DOHH2 (cell line): Measurements from ENCODE around the gene B4GAT1.

Source experiments
- H3F3A ChIP-seq: fragments of 200-600 bp; sonication (generic), shearing (Covaris generic); 2 replicates; pipeline ENCODE4 v1.6.0; 2016; ENCODE audit warnings: antibody characterized with exemption, mild to moderate bottlenecking; ENCODE audit not compliant: control insufficient read depth, insufficient read depth
- H3K27ac ChIP-seq: fragments of 200-600 bp; sonication (generic); 2 replicates; pipeline ENCODE4 v1.5.1; 2014; ENCODE audit warnings: low read depth, mild to moderate bottlenecking, low read length, moderate library complexity
- H3K27me3 ChIP-seq: fragments of 200-600 bp; sonication (generic); 2 replicates; pipeline ENCODE4 v1.6.1; 2014; ENCODE audit warnings: mild to moderate bottlenecking, low read length, mixed read lengths; ENCODE audit not compliant: control insufficient read depth
- H3K36me3 ChIP-seq: fragments of 200-600 bp; sonication (generic); 2 replicates; pipeline ENCODE4 v1.6.1; 2014; ENCODE audit warnings: mild to moderate bottlenecking, low read length, moderate library complexity, mixed read lengths; ENCODE audit not compliant: control insufficient read depth
- H3K4me1 ChIP-seq: fragments of 200-600 bp; sonication (generic); 2 replicates; pipeline ENCODE4 v1.6.1; 2014; ENCODE audit warnings: mild to moderate bottlenecking, low read length, mixed read lengths; ENCODE audit not compliant: control insufficient read depth
- H3K4me2 ChIP-seq: fragments of 200-600 bp; sonication (generic); 2 replicates; pipeline ENCODE4 v1.6.0; 2014; ENCODE audit warnings: mild to moderate bottlenecking, low read length, moderate library complexity
- H3K4me3 ChIP-seq: fragments of 200-600 bp; sonication (generic); 2 replicates; pipeline ENCODE4 v1.5.1; 2014; ENCODE audit warnings: mild to moderate bottlenecking, low read length, mixed read lengths
- H3K79me2 ChIP-seq: fragments of 200-600 bp; sonication (generic); 2 replicates; pipeline ENCODE4 v1.6.1; 2014; ENCODE audit warnings: mild to moderate bottlenecking, low read length, mixed read lengths; ENCODE audit not compliant: control insufficient read depth
- H3K9me2 ChIP-seq: fragments of 200-600 bp; sonication (generic); replicated peaks from 2 replicates; pipeline ENCODE4 v1.6.1; 2014; ENCODE audit warnings: mild to moderate bottlenecking, low read length, mixed read lengths; ENCODE audit not compliant: control insufficient read depth
- H3K9me3 ChIP-seq: fragments of 200-600 bp; sonication (generic); 2 replicates; pipeline ENCODE4 v1.6.1; 2014; ENCODE audit warnings: antibody characterized with exemption, low read length, mixed read lengths; ENCODE audit not compliant: control insufficient read depth, insufficient read depth
- H4K20me1 ChIP-seq: fragments of 200-600 bp; sonication (generic); 2 replicates; pipeline ENCODE4 v1.6.0; 2014; ENCODE audit warnings: low read depth, mild to moderate bottlenecking, antibody characterized with exemption, low read length, moderate library complexity; ENCODE audit not compliant: control insufficient read depth, insufficient read depth
- CTCF ChIP-seq: fragments of 200-600 bp; sonication (generic); IDR thresholded peaks from one replicate; pipeline ENCODE4 v1.5.1; 2014; ENCODE audit warnings: antibody characterized with exemption, mild to moderate bottlenecking, low read depth, low read length; ENCODE audit not compliant: poor library complexity, severe bottlenecking
- EZH2phosphoT487 ChIP-seq: fragments of 200-600 bp; sonication (generic); IDR thresholded peaks from 2 replicates; pipeline ENCODE4 v1.6.1; 2017; ENCODE audit warnings: borderline replicate concordance, mild to moderate bottlenecking, antibody characterized with exemption, low read length, moderate library complexity, mixed read lengths

B4GAT1 gene

GRCh38 chr11:66309475-66309874, 38.0 kb downstream of the B4GAT1 start:
- Histone ChIP-seq H3K36me3 (no peaks in the 10 kb centered on the region), H3K4me2 (no peak overlapping the region), H3K9me2 (no peaks in the 10 kb centered on the region), H4K20me1 (no peaks in the 10 kb centered on the region), H3F3A (no peaks in the 10 kb centered on the region), H3K27me3 (no peaks in the 10 kb centered on the region; the same call in 1 of the 2 replicates), H3K4me3 (no peak overlapping the region), H3K9me3 (no peaks in the 10 kb centered on the region), H3K4me1 (peaks cover 17% of the 10 kb centered on the region), H3K79me2 (no peaks in the 10 kb centered on the region), H3K27ac (no peak overlapping the region)
- TF ChIP-seq CTCF (no peak), EZH2phosphoT487 (no peak)

GRCh38 chr11:66302656-66303055, 44.8 kb downstream of the B4GAT1 start:
- Histone ChIP-seq H3K9me2 (no peaks in the 10 kb centered on the region), H3K36me3 (no peaks in the 10 kb centered on the region), H3K9me3 (no peaks in the 10 kb centered on the region), H3F3A (no peaks in the 10 kb centered on the region), H3K79me2 (no peaks in the 10 kb centered on the region), H3K27me3 (no peaks in the 10 kb centered on the region; the same call in 1 of the 2 replicates), H3K4me3 (no peak overlapping the region), H3K27ac (no peak overlapping the region), H3K4me2 (no peak overlapping the region), H4K20me1 (no peaks in the 10 kb centered on the region), H3K4me1 (no peaks in the 10 kb centered on the region)
- TF ChIP-seq EZH2phosphoT487 (no peak), CTCF (no peak)

GRCh38 chr11:66299186-66299585, 48.2 kb downstream of the B4GAT1 start:
- no peak overlapping the region for H3K27ac ChIP-seq
- H3K9me3 ChIP-seq, result no peaks in the 10 kb centered on the region
- H3K9me2 ChIP-seq, result no peaks in the 10 kb centered on the region
- H3K36me3 ChIP-seq, result no peaks in the 10 kb centered on the region
- no peak overlapping the region for H3K4me2 ChIP-seq
- no peaks in the 10 kb centered on the region for H4K20me1 ChIP-seq
- no peaks in the 10 kb centered on the region for H3K79me2 ChIP-seq
- no peaks in the 10 kb centered on the region for H3K4me1 ChIP-seq
- no peaks in the 10 kb centered on the region for H3F3A ChIP-seq
- no peak overlapping the region for H3K4me3 ChIP-seq
- peaks cover 4% of the 10 kb centered on the region; the same call in 1 of the 2 replicates for H3K27me3 ChIP-seq
- TF ChIP-seq CTCF (no peak), EZH2phosphoT487 (no peak)

- no peak overlapping the region for H3K4me3 ChIP-seq
- no peaks in the 10 kb centered on the region for H3K36me3 ChIP-seq
- TF ChIP-seq EZH2phosphoT487 (no peak), CTCF (no peak)
- no peak overlapping the region for H3K4me2 ChIP-seq
- no peaks in the 10 kb centered on the region for H3K9me2 ChIP-seq
- H3F3A ChIP-seq, result no peaks in the 10 kb centered on the region
- H3K9me3 ChIP-seq, result no peaks in the 10 kb centered on the region
- H3K4me1 ChIP-seq, result no peaks in the 10 kb centered on the region
- no peaks in the 10 kb centered on the region for H3K79me2 ChIP-seq
- no peak overlapping the region for H3K27ac ChIP-seq
- peaks cover 7% of the 10 kb centered on the region for H3K27me3 ChIP-seq
- no peaks in the 10 kb centered on the region for H4K20me1 ChIP-seq
Measured at GRCh38 chr11:66297610-66298009, 49.8 kb downstream of the B4GAT1 start.
